Activated gamma-delta T cell treated with anti-CD3 and anti-CD28 coated beads, Interleukin-2, amount 50 U/mL, for 16 hours (primary cell): Measurements from ENCODE around the gene CYP26B1.
A peak's percentile ranks its signal among the peaks of the same experiment; 100 is the strongest.

Experiments
- DNase-seq: peaks from one replicate; pipeline ENCODE4 v3.0.0-alpha.2; 2020; ENCODE audit warnings: low read depth

CYP26B1 gene

GRCh38 chr2:72141032-72141645 is 6.5 kb downstream of the CYP26B1 start:
- DNase-seq, result no peak

GRCh38 chr2:72140621-72140960 is 7.1 kb downstream of the CYP26B1 start:
- no peak for DNase-seq

GRCh38 chr2:72139874-72140620 is 7.6 kb downstream of the CYP26B1 start:
- no peak for DNase-seq

- DNase-seq, result no peak
Measured at GRCh38 chr2:72139471-72139873, 8.2 kb downstream of the CYP26B1 start.

DNA sequence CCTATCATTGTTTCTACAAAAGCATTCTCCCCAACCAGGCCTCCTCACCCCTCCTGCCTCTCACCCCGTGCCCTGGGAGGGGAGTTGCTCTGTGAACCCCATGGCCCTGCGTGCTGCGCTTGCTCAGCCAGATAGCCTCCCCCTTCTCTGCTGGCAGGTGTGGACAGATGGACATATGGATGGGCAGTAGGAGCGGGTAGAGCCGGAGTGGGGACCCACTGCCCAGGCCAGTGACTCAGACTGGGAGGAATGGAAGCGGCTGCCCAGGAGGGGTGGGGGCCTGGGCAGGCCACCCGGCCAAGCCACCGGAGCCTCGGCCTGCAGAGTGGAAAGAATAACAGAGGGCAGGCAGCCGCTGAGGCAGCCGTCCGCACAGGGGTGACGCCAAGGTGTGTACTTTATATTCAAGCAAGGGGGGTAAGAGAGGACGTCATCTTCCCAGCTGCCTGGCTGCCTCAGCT is 8.7 kb downstream of the CYP26B1 start:
- no peak for DNase-seq

GRCh38 chr2:72138011-72138881 is 9.4 kb downstream of the CYP26B1 start:
- DNase-seq, result no peak

GRCh38 chr2:72137498-72138010 is 10.1 kb downstream of the CYP26B1 start:
- DNase-seq, result peak; percentile 32

DNA sequence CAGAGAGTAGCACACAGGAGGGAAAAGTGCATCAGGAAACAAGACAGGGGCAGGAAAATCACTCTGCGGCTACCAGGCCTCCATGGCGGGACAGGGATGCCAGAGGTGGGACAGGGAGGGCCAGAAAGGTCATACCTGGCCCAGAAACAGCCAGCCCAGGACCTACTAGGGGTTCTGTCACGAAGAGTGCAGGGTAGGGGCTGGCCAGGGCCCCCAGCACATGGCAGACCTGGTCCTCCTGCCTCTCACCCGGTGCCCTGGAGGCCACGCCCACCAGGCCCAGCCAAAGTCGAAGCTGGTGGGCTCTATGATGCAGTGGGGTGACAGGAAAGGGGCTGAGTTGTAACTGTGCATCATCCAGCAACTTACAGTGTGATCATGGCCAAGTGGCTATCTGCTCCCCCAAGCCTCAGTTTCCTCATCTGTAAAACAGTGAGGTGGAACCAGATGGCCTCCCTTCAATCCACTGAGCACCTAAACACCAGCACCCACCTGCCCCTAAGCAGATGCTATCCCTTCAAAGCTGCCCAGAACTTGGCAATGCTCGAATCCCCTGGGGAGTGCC is 10.6 kb downstream of the CYP26B1 start:
- no peak for DNase-seq

DNA sequence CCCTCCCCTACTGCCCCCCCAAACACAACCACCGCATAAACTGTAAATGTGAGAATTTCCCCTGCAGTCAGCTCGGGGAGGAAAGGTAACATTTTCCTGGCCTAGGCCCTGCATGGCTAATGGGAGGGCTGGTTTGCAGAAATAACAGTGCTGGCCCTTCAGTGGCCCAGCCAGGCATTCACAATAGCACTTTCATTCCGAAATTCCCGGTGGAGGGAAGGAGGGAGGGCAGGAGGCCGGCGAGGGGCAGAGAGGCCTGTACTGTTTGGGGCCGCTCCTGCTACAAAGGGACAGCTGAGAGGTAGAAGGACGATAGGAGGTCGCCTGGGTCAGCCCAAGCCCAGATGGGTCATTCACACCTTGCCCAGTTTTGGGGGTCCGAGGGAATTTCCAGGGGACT is 11.3 kb downstream of the CYP26B1 start:
- no peak for DNase-seq

DNA sequence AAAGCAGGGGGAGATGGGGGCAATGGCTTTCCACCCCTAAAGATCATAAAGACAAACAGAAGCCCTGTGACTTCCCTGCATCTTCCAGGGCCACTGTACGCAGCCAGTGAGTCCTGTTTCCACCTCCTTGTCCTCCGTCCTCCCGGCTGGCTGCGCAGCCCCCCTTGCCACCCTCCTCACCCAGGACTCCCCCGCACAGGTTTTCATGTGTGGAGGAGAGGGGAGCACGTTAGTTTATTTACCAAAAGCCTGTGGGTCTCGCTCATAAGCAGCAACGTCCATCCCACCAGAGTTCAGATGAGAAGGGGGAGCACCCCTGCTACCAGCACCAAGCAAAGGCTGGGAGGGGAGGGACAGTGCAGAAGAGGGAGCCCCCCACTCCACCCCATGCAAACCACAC is 11.7 kb downstream of the CYP26B1 start:
- DNase-seq, result no peak

DNA sequence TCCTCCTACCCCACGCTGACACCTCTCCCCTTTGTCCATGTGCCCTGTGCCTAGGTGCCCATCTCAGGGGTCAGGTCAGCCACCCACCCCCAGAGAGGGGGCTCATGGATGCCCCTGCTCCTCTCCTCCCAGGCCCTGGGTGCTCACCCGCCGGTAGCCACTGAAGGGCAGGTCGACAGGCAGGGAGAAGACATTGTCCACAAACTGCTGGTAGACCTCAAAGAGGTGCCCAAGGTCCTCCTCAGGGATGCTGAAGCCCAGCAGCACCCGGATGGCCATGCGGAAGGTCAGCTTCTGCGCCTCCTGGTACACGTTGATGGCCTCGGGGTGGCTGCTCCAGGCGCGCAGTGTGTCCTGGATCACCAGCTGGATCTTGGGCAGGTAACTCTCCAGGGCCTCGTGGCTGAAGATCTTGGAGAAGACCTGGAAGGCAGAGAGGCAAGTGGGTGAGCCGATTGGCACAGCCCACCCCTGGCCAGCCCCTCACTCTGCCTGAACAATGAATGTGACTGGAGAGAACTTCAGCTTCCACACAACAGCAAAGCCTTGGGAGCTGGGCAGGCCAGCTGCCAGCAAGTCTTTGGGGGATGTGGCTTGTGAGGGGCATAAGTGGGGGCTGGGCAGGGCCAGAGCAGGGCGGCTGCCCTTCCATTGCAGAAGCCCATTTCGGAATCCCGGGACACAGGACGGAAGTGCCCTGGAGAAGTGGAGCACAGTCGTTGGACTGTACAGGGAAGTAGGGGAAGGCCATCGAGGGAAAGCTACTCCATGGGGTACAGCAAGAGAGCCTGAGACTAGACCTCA is 12.5 kb downstream of the CYP26B1 start:
- no peak for DNase-seq

DNA sequence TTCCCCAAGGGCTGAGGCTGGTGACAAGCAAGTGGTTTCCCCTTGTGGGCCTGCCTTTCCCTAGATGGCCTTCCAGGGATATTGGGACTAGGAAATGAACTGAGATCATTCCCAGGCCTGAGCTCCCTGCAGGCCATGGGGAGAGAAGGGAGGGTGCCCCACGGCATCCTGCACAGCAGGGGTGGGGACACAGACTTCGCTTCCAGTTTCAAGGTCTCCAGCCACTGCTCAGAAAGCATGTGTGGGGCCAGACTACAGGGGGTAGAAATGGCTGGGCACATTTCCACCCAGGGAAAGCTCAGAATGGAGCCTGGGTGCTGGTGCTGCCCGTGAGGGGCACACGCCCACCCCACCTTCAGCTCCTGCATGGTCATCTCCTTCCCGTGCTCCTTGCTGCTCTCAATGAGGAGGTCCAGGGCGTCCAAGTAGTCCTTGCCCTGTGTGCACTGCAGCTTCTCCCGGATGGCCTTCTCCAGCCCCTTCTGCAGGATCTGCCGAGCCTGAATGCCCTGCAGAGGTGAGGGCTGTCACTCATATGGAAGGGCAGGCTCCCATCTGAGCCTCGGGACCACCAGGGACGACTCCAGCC is 13.2 kb downstream of the CYP26B1 start:
- no peak for DNase-seq

GRCh38 chr2:72133721-72134407 is 13.8 kb downstream of the CYP26B1 start:
- no peak for DNase-seq

GRCh38 chr2:72132981-72133720 is 14.5 kb downstream of the CYP26B1 start:
- DNase-seq, result no peak

GRCh38 chr2:72131916-72132841 is 15.5 kb downstream of the CYP26B1 start:
- no peak for DNase-seq

DNA sequence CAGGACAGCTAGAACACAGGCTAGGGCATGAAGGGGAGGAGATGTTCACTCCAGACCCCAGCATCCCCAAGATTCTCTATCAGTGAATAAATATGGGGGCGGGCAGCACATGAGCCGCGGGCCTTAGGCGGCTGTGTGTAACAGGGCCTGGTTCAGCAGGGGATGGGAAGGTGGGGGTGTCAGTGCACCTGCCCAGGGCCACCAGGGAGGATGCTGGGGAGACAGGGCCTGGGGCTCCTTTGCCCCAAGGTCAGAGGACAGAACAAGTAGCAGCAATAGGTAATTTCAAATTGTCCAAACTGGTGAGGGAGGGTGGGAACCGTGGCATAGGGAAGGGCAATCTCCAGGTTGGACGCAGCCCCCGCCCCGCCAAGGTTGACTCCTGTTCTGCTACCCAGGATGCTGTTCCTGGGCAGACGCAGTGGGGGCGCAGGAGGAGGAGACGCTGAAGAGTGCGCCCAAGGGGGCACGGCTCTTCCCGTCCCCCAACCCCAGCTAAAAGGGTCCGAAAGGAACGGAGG is 16.2 kb downstream of the CYP26B1 start:
- no peak for DNase-seq

DNA sequence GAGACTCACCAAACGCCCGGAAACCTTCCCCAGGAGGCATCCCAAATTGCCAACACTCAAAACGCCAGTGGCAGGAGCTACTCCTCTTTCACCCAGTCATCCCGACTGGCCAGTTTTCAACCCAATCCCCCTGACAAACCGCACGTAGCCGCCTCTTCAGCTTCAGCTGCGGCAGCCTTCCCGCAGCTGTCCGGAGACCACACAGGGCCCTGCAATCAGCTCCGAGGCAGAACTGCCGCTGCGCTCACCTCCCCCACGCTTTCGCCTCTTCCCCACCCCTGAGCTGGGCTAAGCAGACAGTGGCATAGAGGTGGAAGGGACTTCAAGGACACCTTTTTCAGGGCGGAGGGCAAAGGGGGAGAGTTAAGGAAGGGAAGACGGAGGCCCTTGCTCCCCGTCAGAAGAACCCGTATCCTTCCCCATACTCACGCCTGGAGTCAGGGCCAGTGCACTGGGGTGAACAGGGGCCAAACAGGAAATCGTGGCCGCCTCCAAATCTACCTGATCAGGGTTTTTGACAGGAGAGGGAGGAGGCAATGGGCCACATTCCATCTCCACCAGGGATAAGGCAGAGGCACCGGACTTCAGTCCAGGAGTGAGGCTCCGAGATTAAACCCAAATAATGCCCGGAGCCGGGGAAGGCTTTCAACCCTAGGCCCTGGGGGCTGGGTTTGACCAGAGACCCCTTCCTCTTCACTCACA is 16.9 kb downstream of the CYP26B1 start:
- no peak for DNase-seq
